Gastroesophageal sphincter (tissue), 3 donors: ENCODE results near the gene MIEN1.

Source experiments
- CTCF ChIP-seq, 4 experiments: fragments of 200-600 bp in 2 of 4; fragments of 450-650 bp in 2 of 4; sonication (generic) in 1 of 4; IDR thresholded peaks; one replicate each; pipeline ENCODE4 v1.5.1; 2017 to 2019; ENCODE audit warnings: antibody characterized with exemption in 4 of 4, mild to moderate bottlenecking in 2 of 4, moderate library complexity in 2 of 4
- POLR2A ChIP-seq, 2 donors: fragments of 450-650 bp; IDR thresholded peaks; one replicate each; pipeline ENCODE4 v1.6.1; 2017; ENCODE audit warnings: antibody characterized with exemption in 2 of 2, mild to moderate bottlenecking in 2 of 2, moderate library complexity in 1 of 2

GRCh38 chr17:39702901-39703893 lies 27.1 kb downstream of the MIEN1 start:
- TF ChIP-seq CTCF (IDR thresholded peaks at IDR 0.05) (no peak), POLR2A (IDR thresholded peaks at IDR 0.05) (no peak)
